Stimulated activated CD8-positive, alpha-beta memory T cell treated with anti-CD3 and anti-CD28 coated beads, Interleukin-4, amount 100 ng/mL, for 24 hours (primary cell): ENCODE data around the gene HNF1B.

Experiments used
- DNase-seq: peaks from one replicate; pipeline ENCODE4 v3.0.0-alpha.2; 2020; ENCODE audit warnings: low read depth

HNF1B gene

GRCh38 chr17:37735165-37735564 is 9.7 kb downstream of the HNF1B start:
- no peak for DNase-seq

- no peak for DNase-seq
These were observed 12.5 kb downstream of the HNF1B start for GRCh38 chr17:37732316-37732715.

- DNase-seq: no peak
These were observed 13.8 kb downstream of the HNF1B start for GRCh38 chr17:37731056-37731455.

- no peak for DNase-seq
These were observed 15.0 kb downstream of the HNF1B start for GRCh38 chr17:37729905-37730304.

GRCh38 chr17:37726891-37727675 is 17.8 kb downstream of the HNF1B start:
- no peak for DNase-seq

- no peak for DNase-seq
These were observed 18.6 kb downstream of the HNF1B start for GRCh38 chr17:37726248-37726647.

GRCh38 chr17:37725601-37726146 is 19.2 kb downstream of the HNF1B start:
- DNase-seq: no peak

GRCh38 chr17:37725021-37725595 is 19.8 kb downstream of the HNF1B start:
- no peak for DNase-seq

- no peak for DNase-seq
These were observed 23.9 kb downstream of the HNF1B start for GRCh38 chr17:37720989-37721388.

GRCh38 chr17:37719866-37720265 is 25.0 kb downstream of the HNF1B start:
- no peak for DNase-seq

GRCh38 chr17:37718324-37719048 is 26.4 kb downstream of the HNF1B start:
- no peak for DNase-seq

GRCh38 chr17:37717627-37718323 is 27.1 kb downstream of the HNF1B start:
- no peak for DNase-seq

GRCh38 chr17:37714897-37715296 is 30.0 kb downstream of the HNF1B start:
- DNase-seq: no peak

- DNase-seq: no peak
These were observed 31.2 kb downstream of the HNF1B start for GRCh38 chr17:37713624-37714023.

- no peak for DNase-seq
These were observed 31.8 kb downstream of the HNF1B start for GRCh38 chr17:37713028-37713431.

- no peak for DNase-seq
These were observed 33.7 kb downstream of the HNF1B start for GRCh38 chr17:37711113-37711512.

- DNase-seq: no peak
These were observed 34.4 kb downstream of the HNF1B start for GRCh38 chr17:37710344-37710886.

- no peak for DNase-seq
These were observed 36.1 kb downstream of the HNF1B start for GRCh38 chr17:37708616-37709212.

- no peak for DNase-seq
These were observed 36.7 kb downstream of the HNF1B start for GRCh38 chr17:37708008-37708615.

GRCh38 chr17:37706446-37706845 is 38.4 kb downstream of the HNF1B start:
- no peak for DNase-seq

GRCh38 chr17:37702598-37702997 is 42.3 kb downstream of the HNF1B start:
- DNase-seq: no peak
